OCI-LY1 (cell line): Measurements from ENCODE around the gene LTB4R.

Experiments
- H2AFZ ChIP-seq: fragments of 200-600 bp; sonication (generic), shearing (Covaris generic); 2 replicates; pipeline ENCODE4 v1.6.0; 2014; ENCODE audit warnings: antibody characterized with exemption, mild to moderate bottlenecking, low read length
- H3F3A ChIP-seq: fragments of 200-600 bp; sonication (generic), shearing (Covaris generic); 2 replicates; pipeline ENCODE4 v1.6.0; 2014; ENCODE audit warnings: mild to moderate bottlenecking, antibody characterized with exemption, low read length, moderate library complexity; ENCODE audit not compliant: insufficient read depth
- H3K27ac ChIP-seq: fragments of 200-600 bp; sonication (generic); 2 replicates; pipeline ENCODE4 v1.5.1; 2014; ENCODE audit warnings: low read length, mixed run types, mild to moderate bottlenecking, low read depth; ENCODE audit not compliant: poor library complexity, severe bottlenecking
- H3K27me3 ChIP-seq: fragments of 200-600 bp; sonication (generic); 2 replicates; pipeline ENCODE4 v1.6.0; 2014; ENCODE audit warnings: antibody characterized with exemption, mild to moderate bottlenecking, low read length, moderate library complexity; ENCODE audit not compliant: insufficient read depth
- H3K36me3 ChIP-seq: fragments of 200-600 bp; sonication (generic); 2 replicates; pipeline ENCODE4 v1.6.1; 2014; ENCODE audit warnings: mild to moderate bottlenecking, antibody characterized with exemption, low read length, moderate library complexity, mixed read lengths; ENCODE audit not compliant: insufficient read depth
- H3K4me1 ChIP-seq: fragments of 200-600 bp; sonication (generic); 2 replicates; pipeline ENCODE4 v1.5.1; 2014; ENCODE audit warnings: mild to moderate bottlenecking, low read length, moderate library complexity; ENCODE audit not compliant: insufficient read depth, severe bottlenecking
- H3K4me2 ChIP-seq: fragments of 200-600 bp; sonication (generic), shearing (Covaris generic); 2 replicates; pipeline ENCODE4 v1.6.1; 2014; ENCODE audit warnings: low read length
- H3K4me3 ChIP-seq: fragments of 200-600 bp; sonication (generic); 2 replicates; pipeline ENCODE4 v1.5.1; 2014; ENCODE audit warnings: low read length, low read depth, mild to moderate bottlenecking, mixed read lengths; ENCODE audit not compliant: poor library complexity, severe bottlenecking
- H3K79me2 ChIP-seq: fragments of 200-600 bp; shearing (Covaris generic); 2 replicates; pipeline ENCODE4 v1.6.1; 2016; ENCODE audit warnings: mixed run types, low read length, mixed read lengths; ENCODE audit not compliant: insufficient read depth
- H3K9ac ChIP-seq: fragments of 200-600 bp; sonication (generic), shearing (Covaris generic); 2 replicates; pipeline ENCODE4 v1.6.1; 2014; ENCODE audit warnings: mild to moderate bottlenecking, low read length, mixed read lengths
- H3K9me2 ChIP-seq: fragments of 200-600 bp; sonication (generic), shearing (Covaris generic); 2 replicates; pipeline ENCODE4 v1.6.1; 2014; ENCODE audit warnings: low read depth, mild to moderate bottlenecking, low read length, mixed read lengths
- H3K9me3 ChIP-seq: fragments of 200-600 bp; shearing (Covaris generic); 2 replicates; pipeline ENCODE4 v1.6.1; 2014; ENCODE audit warnings: low read length, mixed read lengths
- H4K20me1 ChIP-seq: fragments of 200-600 bp; sonication (generic), shearing (Covaris generic); 2 replicates; pipeline ENCODE4 v1.6.0; 2016; ENCODE audit warnings: mild to moderate bottlenecking, low read length; ENCODE audit not compliant: insufficient read depth
- CTCF ChIP-seq: fragments of 200-600 bp; sonication (generic), shearing (Covaris generic); IDR thresholded peaks from 2 replicates; pipeline ENCODE4 v1.5.1; 2017; ENCODE audit warnings: mild to moderate bottlenecking, antibody characterized with exemption, low read length, moderate library complexity, mixed read lengths
- EZH2 ChIP-seq: fragments of 200-600 bp; sonication (generic), shearing (Covaris generic); IDR thresholded peaks from 2 replicates; pipeline ENCODE4 v1.8.0; 2017; ENCODE audit warnings: borderline replicate concordance, mixed run types, mild to moderate bottlenecking, antibody characterized with exemption, low read length, moderate library complexity, mixed read lengths

Gene LTB4R, protein sequence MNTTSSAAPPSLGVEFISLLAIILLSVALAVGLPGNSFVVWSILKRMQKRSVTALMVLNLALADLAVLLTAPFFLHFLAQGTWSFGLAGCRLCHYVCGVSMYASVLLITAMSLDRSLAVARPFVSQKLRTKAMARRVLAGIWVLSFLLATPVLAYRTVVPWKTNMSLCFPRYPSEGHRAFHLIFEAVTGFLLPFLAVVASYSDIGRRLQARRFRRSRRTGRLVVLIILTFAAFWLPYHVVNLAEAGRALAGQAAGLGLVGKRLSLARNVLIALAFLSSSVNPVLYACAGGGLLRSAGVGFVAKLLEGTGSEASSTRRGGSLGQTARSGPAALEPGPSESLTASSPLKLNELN

DNA sequence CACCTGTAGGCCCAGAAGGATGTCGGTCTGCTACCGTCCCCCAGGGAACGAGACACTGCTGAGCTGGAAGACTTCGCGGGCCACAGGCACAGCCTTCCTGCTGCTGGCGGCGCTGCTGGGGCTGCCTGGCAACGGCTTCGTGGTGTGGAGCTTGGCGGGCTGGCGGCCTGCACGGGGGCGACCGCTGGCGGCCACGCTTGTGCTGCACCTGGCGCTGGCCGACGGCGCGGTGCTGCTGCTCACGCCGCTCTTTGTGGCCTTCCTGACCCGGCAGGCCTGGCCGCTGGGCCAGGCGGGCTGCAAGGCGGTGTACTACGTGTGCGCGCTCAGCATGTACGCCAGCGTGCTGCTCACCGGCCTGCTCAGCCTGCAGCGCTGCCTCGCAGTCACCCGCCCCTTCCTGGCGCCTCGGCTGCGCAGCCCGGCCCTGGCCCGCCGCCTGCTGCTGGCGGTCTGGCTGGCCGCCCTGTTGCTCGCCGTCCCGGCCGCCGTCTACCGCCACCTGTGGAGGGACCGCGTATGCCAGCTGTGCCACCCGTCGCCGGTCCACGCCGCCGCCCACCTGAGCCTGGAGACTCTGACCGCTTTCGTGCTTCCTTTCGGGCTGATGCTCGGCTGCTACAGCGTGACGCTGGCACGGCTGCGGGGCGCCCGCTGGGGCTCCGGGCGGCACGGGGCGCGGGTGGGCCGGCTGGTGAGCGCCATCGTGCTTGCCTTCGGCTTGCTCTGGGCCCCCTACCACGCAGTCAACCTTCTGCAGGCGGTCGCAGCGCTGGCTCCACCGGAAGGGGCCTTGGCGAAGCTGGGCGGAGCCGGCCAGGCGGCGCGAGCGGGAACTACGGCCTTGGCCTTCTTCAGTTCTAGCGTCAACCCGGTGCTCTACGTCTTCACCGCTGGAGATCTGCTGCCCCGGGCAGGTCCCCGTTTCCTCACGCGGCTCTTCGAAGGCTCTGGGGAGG is at the start of gene LTB4R:
TSS of gene LTB4R (plus strand) at position 857 of the 959 bp plus-strand sequence. CDS start 4,150 bp downstream, outside the sequence.
- H3K4me2 ChIP-seq: peak within 1 kb of the TSS; percentile 64
- no peaks in the 10 kb centered on the region for H3K27me3 ChIP-seq
- H3K9ac ChIP-seq: peak within 1 kb of the TSS; percentile 65
- TF ChIP-seq EZH2: no peak
- peak; percentile 52 for TF ChIP-seq CTCF
- no peak within 1 kb of the TSS for H2AFZ ChIP-seq
- no peaks in the 10 kb centered on the region for H3K79me2 ChIP-seq
- peak within 1 kb of the TSS; percentile 55 for H3K4me3 ChIP-seq
- H4K20me1 ChIP-seq: no peaks in the 10 kb centered on the region
- peaks cover 32% of the 10 kb centered on the region for H3K4me1 ChIP-seq
- peak within 1 kb of the TSS; percentile 45 for H3K27ac ChIP-seq
- H3K9me2 ChIP-seq: no peaks in the 10 kb centered on the region
- peaks cover 29% of the 10 kb centered on the region for H3K36me3 ChIP-seq
- no peaks in the 10 kb centered on the region for H3F3A ChIP-seq
- H3K9me3 ChIP-seq: no peaks in the 10 kb centered on the region

GRCh38 chr14:24261969-24262327 is 49.4 kb upstream of the LTB4R start:
- H3K27ac ChIP-seq: no peak overlapping the region
- H3K4me1 ChIP-seq: no peaks in the 10 kb centered on the region
- no peaks in the 10 kb centered on the region for H3K79me2 ChIP-seq
- no peak overlapping the region for H3K4me2 ChIP-seq
- no peaks in the 10 kb centered on the region for H3K9me2 ChIP-seq
- no peak overlapping the region for H2AFZ ChIP-seq
- TF ChIP-seq EZH2 (no peak), CTCF (no peak)
- H3K9me3 ChIP-seq: no peaks in the 10 kb centered on the region
- H3K4me3 ChIP-seq: no peak overlapping the region
- 0 out of 2 replicates have a peak, but pooled peaks cover 3% of the 10 kb centered on the region for H3K36me3 ChIP-seq
- H3K9ac ChIP-seq: no peak overlapping the region
- no peaks in the 10 kb centered on the region for H4K20me1 ChIP-seq
- no peaks in the 10 kb centered on the region for H3F3A ChIP-seq
- H3K27me3 ChIP-seq: no peaks in the 10 kb centered on the region

- H3F3A ChIP-seq: no peaks in the 10 kb centered on the region
- H3K27ac ChIP-seq: no peak within 1 kb of the TSS
- H3K9me3 ChIP-seq: no peaks in the 10 kb centered on the region
- no peaks in the 10 kb centered on the region for H3K27me3 ChIP-seq
- TF ChIP-seq CTCF (no peak), EZH2 (no peak)
- H3K4me1 ChIP-seq: no peaks in the 10 kb centered on the region
- H3K9me2 ChIP-seq: no peaks in the 10 kb centered on the region
- H3K4me2 ChIP-seq: no peak within 1 kb of the TSS
- H3K79me2 ChIP-seq: no peaks in the 10 kb centered on the region
- H3K9ac ChIP-seq: no peak within 1 kb of the TSS
- H3K36me3 ChIP-seq: 0 out of 2 replicates have a peak, but pooled peaks cover 3% of the 10 kb centered on the region
- no peaks in the 10 kb centered on the region for H4K20me1 ChIP-seq
- H2AFZ ChIP-seq: no peak within 1 kb of the TSS
- no peak within 1 kb of the TSS for H3K4me3 ChIP-seq
These were observed 48.2 kb upstream of the LTB4R start, which contains the start of gene TGM1 for GRCh38 chr14:24262821-24263733. Gene TGM1 (minus strand): TSS chr14:24263177. CDS start chr14:24262352, 825 bp downstream.
